GM18505 (cell line): ENCODE measurements around the gene TMEM238L.
"Not testable (repeated sequence)": the region's sequence is repeated elsewhere in the genome, so short reads cannot be mapped to it uniquely, and the experiment has no call there.

Source experiments
- ATAC-seq: cut with Tn5 transposase; IDR thresholded peaks from one replicate; pipeline ENCODE4 v1.9.1; 2021; ENCODE audit not compliant: unreplicated experiment
- POLR2A ChIP-seq: IDR thresholded peaks from 4 replicates; pipeline ENCODE4 v1.6.1; 2011; ENCODE audit warnings: borderline replicate concordance; ENCODE audit not compliant: insufficient read depth, insufficient read length; ENCODE audit errors: extremely low read depth

The TMEM238L gene

GRCh38 chr17:10803830-10804475 is at the start of gene TMEM238L:
TMEM238L (minus strand) TSS chr17:10804099; CDS start chr17:10803963, 136 bp downstream.
- no peak for TF ChIP-seq POLR2A
- ATAC-seq: no peak

- ATAC-seq: not testable (repeated sequence)
Measured at GRCh38 chr17:10846636-10847035, 42.7 kb upstream of the TMEM238L start.

- no peak for ATAC-seq
- TF ChIP-seq POLR2A: no peak
Measured at GRCh38 chr17:10845388-10845751, 41.5 kb upstream of the TMEM238L start.

GRCh38 chr17:10844621-10845387 is 40.9 kb upstream of the TMEM238L start:
- peak; percentile 84 for ATAC-seq

GRCh38 chr17:10843811-10844210 is 39.9 kb upstream of the TMEM238L start:
- TF ChIP-seq POLR2A: no peak
- no peak for ATAC-seq

More at GRCh38 chr17:10844621-10845387, 40.9 kb upstream of the TMEM238L start:
- TF ChIP-seq POLR2A: no peak

GRCh38 chr17:10842658-10843057 is 38.8 kb upstream of the TMEM238L start:
- ATAC-seq: no peak

DNA sequence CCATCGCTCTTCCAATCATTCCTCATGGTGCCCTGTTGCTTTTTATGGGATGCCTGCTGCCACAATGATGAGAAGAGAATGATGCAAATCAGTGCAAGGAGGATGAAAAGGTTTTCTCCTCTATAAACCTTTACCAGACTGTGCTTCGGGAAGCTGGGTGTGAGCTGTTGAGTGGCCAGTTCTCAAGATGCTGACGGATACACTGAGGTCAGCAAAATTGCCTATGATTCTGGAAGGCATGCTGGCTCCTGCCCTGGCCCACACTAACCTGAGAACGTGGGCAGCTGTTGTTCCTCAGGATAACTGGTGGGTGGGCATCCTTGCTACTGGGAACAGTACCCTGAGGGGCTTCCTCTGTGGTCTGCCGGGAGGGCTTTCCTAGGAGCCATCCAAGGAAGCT is 34.8 kb upstream of the TMEM238L start:
- no peak for ATAC-seq
- TF ChIP-seq POLR2A: no peak

More at GRCh38 chr17:10842658-10843057, 38.8 kb upstream of the TMEM238L start:
- no peak for TF ChIP-seq POLR2A

DNA sequence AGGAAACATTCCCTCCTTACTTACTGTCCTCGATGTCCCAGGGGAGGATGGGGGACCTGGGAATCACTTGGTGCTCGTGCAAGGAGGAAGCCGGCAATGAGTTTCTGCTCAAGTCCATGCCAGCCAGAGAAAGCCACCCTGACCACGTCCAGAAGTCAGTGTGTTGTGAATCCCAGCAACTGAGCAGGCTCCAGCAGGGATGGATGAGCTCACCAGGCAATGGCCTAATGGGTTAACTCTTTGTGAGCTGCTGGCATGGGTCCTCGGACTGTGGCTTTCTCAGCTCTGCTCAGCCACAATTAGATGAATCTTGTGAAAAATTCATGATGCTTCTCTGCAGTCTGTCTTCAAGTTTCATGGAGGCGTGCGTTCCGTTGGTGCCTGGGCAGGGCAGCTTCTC is 34.0 kb upstream of the TMEM238L start, which contains the start of gene PIRT:
PIRT (minus strand) TSS at position 167 of the 400 bp plus-strand sequence. CDS start 12,442 bp downstream, outside the sequence.
- TF ChIP-seq POLR2A: no peak
- no peak for ATAC-seq

DNA sequence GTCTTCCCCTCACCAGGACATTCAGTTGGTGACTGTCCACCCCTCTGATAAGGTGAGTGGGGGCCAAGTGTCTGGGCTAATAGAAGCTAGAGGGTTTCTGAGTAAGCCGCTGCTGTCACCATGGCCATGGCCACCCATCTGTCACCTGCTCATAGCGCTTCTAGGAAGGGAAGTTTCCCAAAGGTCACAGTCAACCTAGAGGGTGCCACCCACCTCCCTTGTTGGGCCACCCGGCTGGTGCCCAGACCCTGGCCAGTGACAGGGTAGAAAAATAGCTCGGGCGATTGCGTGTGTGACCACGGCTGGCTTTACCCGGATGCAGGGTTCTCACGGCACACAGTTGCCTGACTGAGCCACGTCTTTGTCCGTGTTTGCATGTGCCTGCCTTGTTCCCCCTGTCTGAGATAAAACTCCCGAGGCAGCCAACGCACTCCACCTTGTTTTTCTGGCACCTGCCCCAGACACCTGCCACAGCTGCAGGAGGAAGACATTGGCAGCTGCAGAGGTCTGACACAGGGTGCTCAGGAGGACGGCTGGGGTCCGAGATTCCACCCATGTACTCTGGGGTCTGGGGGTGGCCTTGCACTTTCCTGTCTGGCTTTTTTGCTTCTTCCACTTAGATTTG is 33.2 kb upstream of the TMEM238L start:
- no peak for ATAC-seq
- TF ChIP-seq POLR2A: no peak

DNA sequence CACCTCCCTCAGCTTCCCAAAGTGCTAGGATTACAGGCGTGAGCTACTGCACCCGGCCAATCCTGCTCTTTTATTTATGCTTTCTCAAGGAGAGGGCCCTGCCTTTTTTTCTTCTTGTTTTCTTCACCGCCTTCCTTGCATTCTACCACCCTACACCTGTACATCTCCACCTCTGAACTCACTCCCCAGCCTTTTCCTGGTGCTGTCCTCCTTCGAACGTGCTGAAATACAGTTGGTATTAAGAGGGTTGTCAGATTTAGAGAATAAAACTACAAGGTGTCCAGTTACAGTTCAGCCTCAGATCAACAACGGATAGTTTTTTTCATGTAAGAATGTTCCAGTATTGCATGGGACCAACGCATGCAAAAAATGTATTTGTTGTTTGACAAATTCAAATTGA is 32.2 kb upstream of the TMEM238L start:
- no peak for TF ChIP-seq POLR2A
- ATAC-seq: no peak

DNA sequence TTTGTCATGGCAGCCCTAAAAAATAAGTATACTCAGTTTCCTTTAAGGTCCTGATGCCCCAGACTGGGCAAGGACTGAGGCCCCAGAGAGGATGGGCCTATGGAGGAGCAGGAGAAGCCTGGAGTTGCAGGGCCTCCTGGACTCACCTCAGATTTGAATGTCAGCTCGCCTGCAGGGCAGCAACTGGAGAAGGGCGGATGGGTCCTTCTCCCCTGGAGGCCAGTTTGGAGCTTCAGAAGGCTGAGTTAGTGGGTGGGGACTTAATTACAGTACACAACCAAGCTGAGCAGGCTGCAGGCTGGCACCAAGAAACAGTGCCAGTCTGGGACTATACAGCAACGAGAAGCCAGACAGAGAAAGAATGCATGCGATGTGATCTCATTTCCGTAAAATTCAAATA is 27.8 kb upstream of the TMEM238L start:
- no peak for TF ChIP-seq POLR2A
- no peak for ATAC-seq

DNA sequence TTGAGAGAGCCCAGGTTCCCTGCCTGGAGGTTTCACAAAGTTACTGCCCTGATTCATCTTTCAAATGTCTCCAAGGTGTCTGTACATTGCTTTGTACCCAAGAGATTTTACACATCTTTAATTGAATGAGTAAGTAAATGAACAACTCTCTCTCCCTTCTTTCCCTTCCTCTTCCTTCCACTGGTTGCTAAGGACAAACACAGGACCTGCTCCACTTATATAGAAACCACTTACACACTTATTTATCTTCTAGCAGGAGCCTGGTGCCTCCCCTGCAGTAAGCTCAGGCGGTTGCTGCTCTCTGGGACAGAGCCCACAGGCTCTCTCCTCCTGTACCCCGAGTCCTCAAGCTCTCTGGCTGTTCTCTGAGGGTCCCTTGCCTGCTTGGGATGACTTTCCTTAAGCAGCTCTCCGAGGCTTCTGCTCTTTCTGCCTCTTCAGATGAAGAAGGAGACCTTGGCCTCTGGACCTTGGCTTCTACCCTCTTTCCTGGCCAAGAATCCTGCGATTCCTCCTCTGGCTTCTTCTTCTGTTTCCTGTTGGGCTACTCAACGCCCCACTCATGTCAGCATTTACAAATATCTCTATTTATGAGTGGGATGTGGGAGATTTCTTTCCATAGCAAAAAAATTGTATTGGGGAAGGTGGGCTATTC is 24.1 kb upstream of the TMEM238L start:
- ATAC-seq: no peak
- TF ChIP-seq POLR2A: no peak

- TF ChIP-seq POLR2A: no peak
- no peak for ATAC-seq
Measured at GRCh38 chr17:10824874-10825273, 21.0 kb upstream of the TMEM238L start.
